Calu3 (cell line): Measurements from ENCODE around the gene KNG1. TPM values are rescaled to one million over a fixed set of nuclear protein-coding genes. Genes with fewer than 3 reads are reported as not detected.

ENCODE experiments used
- BruUV-seq: library from RNA; stranded (reverse); fragments of 400-500 nt; replicated peaks from 2 replicates; lab custom pipeline; 2021; lab: Mats Ljungman, UMichigan
- CTCF ChIA-PET: fragments of 300-600 bp; sonication (Branson Sonifier 250); formaldehyde crosslinking; loops from one replicate; lab custom pipeline; 2022; ENCODE audit warnings: antibody characterized with exemption; lab: Charles Lee
- DNase-seq: peaks from one replicate; pipeline ENCODE4 v3.0.0; 2022
- H3K27ac Mint-ChIP-seq: one replicate; pipeline ENCODE4 v1.8.0; 2022; ENCODE audit warnings: mixed read lengths; ENCODE audit not compliant: unreplicated experiment
- H3K27me3 Mint-ChIP-seq: one replicate; pipeline ENCODE4 v1.8.0; 2022; ENCODE audit warnings: mixed read lengths; ENCODE audit not compliant: unreplicated experiment
- H3K36me3 Mint-ChIP-seq: one replicate; pipeline ENCODE4 v1.8.0; 2022; ENCODE audit warnings: mild to moderate bottlenecking, moderate library complexity, mixed read lengths; ENCODE audit not compliant: insufficient read depth, unreplicated experiment
- H3K4me1 Mint-ChIP-seq: one replicate; pipeline ENCODE4 v1.8.0; 2022; ENCODE audit warnings: mild to moderate bottlenecking, low read depth, mixed read lengths; ENCODE audit not compliant: unreplicated experiment
- H3K4me3 Mint-ChIP-seq: one replicate; pipeline ENCODE4 v1.8.0; 2022; ENCODE audit warnings: mild to moderate bottlenecking, low read depth, moderate library complexity, mixed read lengths; ENCODE audit not compliant: unreplicated experiment
- H3K9me3 Mint-ChIP-seq: one replicate; pipeline ENCODE4 v1.8.0; 2022; ENCODE audit warnings: low read depth, mixed read lengths; ENCODE audit not compliant: unreplicated experiment
- CTCF ChIP-seq: fragments of 200-600 bp; IDR thresholded peaks from one replicate; pipeline ENCODE4 v1.8.0; 2022; ENCODE audit warnings: antibody characterized with exemption; ENCODE audit not compliant: unreplicated experiment
- intact Hi-C: fragments of 100-400 bp; cut with micrococcal nuclease; formaldehyde crosslinking; loops from one replicate; pipeline ENCODE4 v1.10.0; 2022; ENCODE audit not compliant: unreplicated experiment
- total RNA-seq: library from RNA; stranded (reverse); gene quantifications from 2 replicates; pipeline ENCODE4 v1.2.3, GENCODE V29; 2022

Gene KNG1
- total RNA-seq, 1 experiment from 2014 or later: not detected

- peaks cover 27% of the 10 kb centered on the region for H3K36me3 Mint-ChIP-seq
- peaks cover 67% of the 10 kb centered on the region for H3K4me1 Mint-ChIP-seq
- H3K9me3 Mint-ChIP-seq: peaks cover 3% of the 10 kb centered on the region
- H3K27me3 Mint-ChIP-seq: no peaks in the 10 kb centered on the region
- BruUV-seq: no TSS peak
- no peak for TF ChIP-seq CTCF
- CTCF ChIA-PET: interaction anchor here (0.9 to 3.1 kb wide), 4 partner anchors 9 to 129 kb away, joined by 3 to 12 read pairs (median 4); no protein-coding TSS in a partner anchor
- no peak overlapping the region for H3K4me3 Mint-ChIP-seq
- H3K27ac Mint-ChIP-seq: peak overlapping the region; percentile 94
- DNase-seq: peak; percentile 15
- intact Hi-C loops: loop anchor here (5.0 to 10.0 kb wide), 2 partner anchors 49 to 111 kb away; no protein-coding TSS in a partner anchor
Observed at GRCh38 chr3:186743666-186744065, 26.5 kb downstream of the KNG1 start.

- CTCF ChIA-PET: interaction anchor here (0.6 to 1.8 kb wide), 8 partner anchors 14 to 1137 kb away, joined by 3 to 5 read pairs (median 3); partner anchors contain the start of gene EIF4A2
- Mint-ChIP-seq H3K4me3 (peak overlapping the region; percentile 16), H3K27ac (peak overlapping the region; percentile 94), H3K27me3 (no peaks in the 10 kb centered on the region), H3K4me1 (peaks cover 68% of the 10 kb centered on the region), H3K9me3 (peaks cover 3% of the 10 kb centered on the region), H3K36me3 (peaks cover 27% of the 10 kb centered on the region)
- intact Hi-C loops: loop anchor here (10.0 kb wide), 1 partner anchor 51 kb away; no protein-coding TSS in a partner anchor
- peak; percentile 92 for DNase-seq
- TF ChIP-seq CTCF: no peak
- BruUV-seq: no TSS peak
Observed at GRCh38 chr3:186746008-186746407, 28.8 kb downstream of the KNG1 start.

GRCh38 chr3:186750316-186750715, 33.2 kb downstream of the KNG1 start:
- H3K9me3 Mint-ChIP-seq: no peaks in the 10 kb centered on the region
- CTCF ChIA-PET: interaction anchor here (1.2 kb wide), 1 partner anchor 28 kb away, joined by 3 read pairs; no protein-coding TSS in a partner anchor
- H3K27ac Mint-ChIP-seq: peak overlapping the region; percentile 58
- DNase-seq: no peak
- intact Hi-C loops: no loop called here
- no peaks in the 10 kb centered on the region for H3K27me3 Mint-ChIP-seq
- peaks cover 31% of the 10 kb centered on the region for H3K36me3 Mint-ChIP-seq
- no peak overlapping the region for H3K4me3 Mint-ChIP-seq
- no peak for TF ChIP-seq CTCF
- BruUV-seq: no TSS peak
- H3K4me1 Mint-ChIP-seq: peaks cover 62% of the 10 kb centered on the region

DNA sequence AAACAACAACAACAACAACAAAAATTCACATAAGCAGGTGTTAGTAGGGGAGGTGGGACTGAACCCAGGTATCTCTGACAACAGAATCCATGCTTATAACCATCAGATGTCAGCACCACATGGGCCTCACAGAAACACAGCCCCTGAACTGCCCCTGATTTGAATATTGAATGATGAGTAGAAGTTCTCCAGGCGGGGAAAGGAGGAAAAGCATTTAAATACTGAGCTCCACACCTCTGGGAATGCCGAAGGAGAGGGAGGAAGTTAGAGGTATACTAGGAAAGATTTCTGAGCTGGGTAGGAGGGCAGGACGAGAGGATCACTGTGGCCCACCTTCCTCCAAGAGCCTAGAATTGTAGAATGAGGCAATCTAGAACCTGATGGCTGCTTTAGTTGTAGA, 34.3 kb downstream of the KNG1 start:
- no peaks in the 10 kb centered on the region for H3K9me3 Mint-ChIP-seq
- peaks cover 52% of the 10 kb centered on the region for H3K4me1 Mint-ChIP-seq
- intact Hi-C loops: no loop called here
- no peak overlapping the region for H3K4me3 Mint-ChIP-seq
- H3K27me3 Mint-ChIP-seq: no peaks in the 10 kb centered on the region
- no peak for TF ChIP-seq CTCF
- no peak for DNase-seq
- no TSS peak for BruUV-seq
- peak overlapping the region; percentile 99 for H3K27ac Mint-ChIP-seq
- H3K36me3 Mint-ChIP-seq: peaks cover 24% of the 10 kb centered on the region
- CTCF ChIA-PET: interaction anchor here (0.6 to 2.9 kb wide), 6 partner anchors 29 to 181 kb away, joined by 4 to 24 read pairs (median 5); partner anchors contain the start of gene DNAJB11
